GM23338 (cell line): ENCODE data around the gene CLRN2. TPM values are rescaled to one million over a fixed set of nuclear protein-coding genes. Genes with fewer than 3 reads are reported as not detected.
A peak's percentile ranks its signal among the peaks of the same experiment; 100 is the strongest.

Source experiments
- ATAC-seq: fragments of 200-7000 bp; cut with Tn5 transposase; 3 replicates; pipeline ENCODE4 v1.9.1; 2020
- DNase-seq: peaks from one replicate; pipeline ENCODE4 v3.0.0-alpha.2; 2015; ENCODE audit warnings: low spot score
- H2AFZ ChIP-seq: fragments of 200-600 bp; sonication (generic); 2 replicates; pipeline ENCODE4 v1.8.0; 2016; ENCODE audit warnings: antibody characterized with exemption, mild to moderate bottlenecking, moderate library complexity
- H3F3A ChIP-seq: fragments of 200-600 bp; sonication (generic); replicated peaks from 2 replicates; pipeline ENCODE4 v1.8.0; 2017; ENCODE audit warnings: antibody characterized with exemption, mixed run types, low read depth
- H3K27ac ChIP-seq: fragments of 200-600 bp; sonication (generic); 2 replicates; pipeline ENCODE4 v1.6.1; 2016; ENCODE audit warnings: low read depth
- H3K27me3 ChIP-seq: fragments of 200-600 bp; sonication (generic); 2 replicates; pipeline ENCODE4 v1.8.0; 2016; ENCODE audit warnings: mild to moderate bottlenecking, mixed run types, moderate library complexity; ENCODE audit not compliant: insufficient read depth
- H3K36me3 ChIP-seq: fragments of 200-600 bp; sonication (generic); 2 replicates; pipeline ENCODE4 v1.8.0; 2016; ENCODE audit warnings: mild to moderate bottlenecking; ENCODE audit not compliant: insufficient read depth
- H3K4me1 ChIP-seq: fragments of 200-600 bp; sonication (generic); 2 replicates; pipeline ENCODE4 v1.8.0; 2016; ENCODE audit warnings: mild to moderate bottlenecking, moderate library complexity; ENCODE audit not compliant: insufficient read depth
- H3K4me2 ChIP-seq: fragments of 200-600 bp; sonication (generic); 2 replicates; pipeline ENCODE4 v1.7.1; 2017; ENCODE audit warnings: mixed run types
- H3K4me3 ChIP-seq: fragments of 200-600 bp; sonication (generic); 2 replicates; pipeline ENCODE4 v1.6.1; 2016; ENCODE audit warnings: mixed run types
- H3K79me2 ChIP-seq: fragments of 200-600 bp; sonication (generic); replicated peaks from 2 replicates; pipeline ENCODE4 v1.8.0; 2017; ENCODE audit warnings: mild to moderate bottlenecking; ENCODE audit not compliant: insufficient read depth
- H3K9me2 ChIP-seq: fragments of 200-600 bp; sonication (generic); 2 replicates; pipeline ENCODE4 v1.8.0; 2017; ENCODE audit not compliant: insufficient read depth
- H4K20me1 ChIP-seq: fragments of 200-600 bp; sonication (generic); replicated peaks from 2 replicates; pipeline ENCODE4 v1.8.0; 2017; ENCODE audit warnings: mild to moderate bottlenecking; ENCODE audit not compliant: insufficient read depth
- H3K27ac Mint-ChIP-seq: 2 replicates; pipeline ENCODE4 v1.8.0; 2020; ENCODE audit warnings: inconsistent platforms, mild to moderate bottlenecking, moderate library complexity, mixed read lengths
- H3K27me3 Mint-ChIP-seq: 3 replicates; pipeline ENCODE4 v1.8.0; 2022; ENCODE audit warnings: low read depth, mild to moderate bottlenecking, moderate library complexity, mixed read lengths, inconsistent platforms; ENCODE audit not compliant: insufficient read depth, poor library complexity
- H3K36me3 Mint-ChIP-seq: 3 replicates; pipeline ENCODE4 v1.8.0; 2021; ENCODE audit warnings: low read depth, mild to moderate bottlenecking, inconsistent platforms, moderate library complexity, mixed read lengths
- H3K4me1 Mint-ChIP-seq: 3 replicates; pipeline ENCODE4 v1.8.0; 2020; ENCODE audit warnings: mild to moderate bottlenecking, inconsistent platforms, mixed read lengths
- H3K4me3 Mint-ChIP-seq: 3 replicates; pipeline ENCODE4 v1.8.0; 2021; ENCODE audit warnings: moderate library complexity, mild to moderate bottlenecking, inconsistent platforms, mixed read lengths
- H3K9me3 Mint-ChIP-seq: 3 replicates; pipeline ENCODE4 v1.8.0; 2020; ENCODE audit warnings: moderate library complexity, mild to moderate bottlenecking, inconsistent platforms, mixed read lengths
- CREB1 ChIP-seq: fragments of 250-450 bp; sonication (Bioruptor Pico); IDR thresholded peaks from 2 replicates; pipeline ENCODE4 v1.5.0; 2020; ENCODE audit warnings: low read depth, mild to moderate bottlenecking, moderate library complexity
- ETS1 ChIP-seq: IDR thresholded peaks from 2 replicates; pipeline ENCODE4 v1.6.1; 2016; ENCODE audit warnings: antibody characterized with exemption
- JUNB ChIP-seq: IDR thresholded peaks from one replicate; pipeline ENCODE4 v1.6.1; 2016; ENCODE audit warnings: antibody characterized with exemption; ENCODE audit not compliant: unreplicated experiment
- STAT1 ChIP-seq: IDR thresholded peaks from one replicate; pipeline ENCODE4 v1.6.1; 2016; ENCODE audit warnings: antibody characterized with exemption; ENCODE audit not compliant: unreplicated experiment
- ZNF462 ChIP-seq: fragments of 250-450 bp; sonication (Bioruptor Pico); IDR thresholded peaks from 2 replicates; pipeline ENCODE4 v1.5.0; 2020; ENCODE audit warnings: mild to moderate bottlenecking, moderate library complexity
- polyA plus RNA-seq: library from polyadenylated mRNA; unstranded; fragments of >200 nt; fragmentation: Nextera tagmentation; extraction: Ambion mirVana; gene quantifications from 2 replicates; pipeline ENCODE4 v1.2.1, GENCODE V29; 2016
- total RNA-seq: library from RNA; depleted of rRNA; stranded (reverse); fragments of >200 nt; shearing (Covaris generic); gene quantifications from 2 replicates; pipeline ENCODE4 v1.2.3, GENCODE V29; 2014

CLRN2 gene
- total and polyA plus RNA-seq, 2 experiments from 2014 or later: not detected

GRCh38 chr4:17534705-17535104 is 19.7 kb downstream of the CLRN2 start (continued):
- TF ChIP-seq ZNF462 (CRISPR knock-in tag) (no peak), STAT1 (no peak), JUNB (no peak)

- no peaks in the 10 kb centered on the region for H3K9me3 Mint-ChIP-seq
- no peak overlapping the region for H3K27ac ChIP-seq
- H3K4me3 Mint-ChIP-seq: no peak overlapping the region
- no peaks in the 10 kb centered on the region for H3F3A ChIP-seq
- H3K36me3 Mint-ChIP-seq: no peaks in the 10 kb centered on the region
- no peak overlapping the region for H3K27ac Mint-ChIP-seq
- no peaks in the 10 kb centered on the region for H3K9me2 ChIP-seq
- H3K4me1 Mint-ChIP-seq: no peaks in the 10 kb centered on the region
- peak overlapping the region; percentile 85 for H2AFZ ChIP-seq
- ATAC-seq (no peak), DNase-seq (no peak)
- no peaks in the 10 kb centered on the region for H3K27me3 ChIP-seq
- no peaks in the 10 kb centered on the region for H3K79me2 ChIP-seq
- no peaks in the 10 kb centered on the region for H3K4me1 ChIP-seq
- peaks cover 1% of the 10 kb centered on the region for H3K27me3 Mint-ChIP-seq
- H3K4me2 ChIP-seq: no peak overlapping the region
- H3K36me3 ChIP-seq: no peaks in the 10 kb centered on the region
- no peak overlapping the region for H3K4me3 ChIP-seq
- no peaks in the 10 kb centered on the region for H4K20me1 ChIP-seq
- TF ChIP-seq ETS1 (no peak), CREB1 (CRISPR knock-in tag) (no peak), ZNF462 (CRISPR knock-in tag) (no peak)
These were observed 20.3 kb downstream of the CLRN2 start for GRCh38 chr4:17535242-17535641.
